Measurements from ENCODE around the gene TRAK2.

TRAK2 gene

GRCh38 chr2:201483342-201483741, 32.1 kb upstream of the TRAK2 start:
- no peaks in the 10 kb centered on the region for H3K27me3 ChIP-seq
- H3K4me3 ChIP-seq (ENCODE audit: low read depth in 1 of 2, low read length in 1 of 2), result no peak overlapping the region
- no peaks in the 10 kb centered on the region for H3K9me3 ChIP-seq
- TF ChIP-seq CTCF (IDR thresholded peaks at IDR 0.05), result no peak
- no peaks in the 10 kb centered on the region for H3K36me3 ChIP-seq
- no peak overlapping the region for H3K27ac ChIP-seq
- no peaks in the 10 kb centered on the region for H3K4me1 ChIP-seq (ENCODE audit: control insufficient read depth in 1 of 2, insufficient read depth in 1 of 2, low read depth in 1 of 2, low read length in 1 of 2)

GRCh38 chr2:201482543-201482942, 31.3 kb upstream of the TRAK2 start:
- no peaks in the 10 kb centered on the region for H3K27me3 ChIP-seq
- no peak for TF ChIP-seq CTCF (IDR thresholded peaks at IDR 0.05)
- H3K4me3 ChIP-seq (ENCODE audit: low read depth in 1 of 2, low read length in 1 of 2), result no peak overlapping the region
- H3K9me3 ChIP-seq, result no peaks in the 10 kb centered on the region
- no peak overlapping the region for H3K27ac ChIP-seq
- no peaks in the 10 kb centered on the region for H3K36me3 ChIP-seq
- H3K4me1 ChIP-seq (ENCODE audit: control insufficient read depth in 1 of 2, insufficient read depth in 1 of 2, low read depth in 1 of 2, low read length in 1 of 2), result no peaks in the 10 kb centered on the region

- no peak for TF ChIP-seq CTCF (IDR thresholded peaks at IDR 0.05)
- Histone ChIP-seq H3K4me3 (ENCODE audit: low read depth in 1 of 2, low read length in 1 of 2) (no peak overlapping the region), H3K9me3 (no peaks in the 10 kb centered on the region), H3K27ac (no peak overlapping the region), H3K4me1 (ENCODE audit: control insufficient read depth in 1 of 2, insufficient read depth in 1 of 2, low read depth in 1 of 2, low read length in 1 of 2) (no peaks in the 10 kb centered on the region), H3K27me3 (no peaks in the 10 kb centered on the region), H3K36me3 (peaks cover 9% of the 10 kb centered on the region)
Measured at GRCh38 chr2:201472411-201472810, 21.2 kb upstream of the TRAK2 start.

- H3K4me1 ChIP-seq (ENCODE audit: control insufficient read depth in 1 of 2, insufficient read depth in 1 of 2, low read depth in 1 of 2, low read length in 1 of 2), result no peaks in the 10 kb centered on the region
- H3K36me3 ChIP-seq, result peaks cover 9% of the 10 kb centered on the region
- TF ChIP-seq CTCF (IDR thresholded peaks at IDR 0.05), result no peak
- no peak overlapping the region for H3K4me3 ChIP-seq (ENCODE audit: low read depth in 1 of 2, low read length in 1 of 2)
- no peaks in the 10 kb centered on the region for H3K27me3 ChIP-seq
- no peak overlapping the region for H3K27ac ChIP-seq
- no peaks in the 10 kb centered on the region for H3K9me3 ChIP-seq
Measured at GRCh38 chr2:201471732-201472393, 20.6 kb upstream of the TRAK2 start.

- H3K4me3 ChIP-seq (ENCODE audit: low read depth in 1 of 2, low read length in 1 of 2), result no peak overlapping the region
- no peak for TF ChIP-seq CTCF (IDR thresholded peaks at IDR 0.05)
- peaks cover 9% of the 10 kb centered on the region for H3K36me3 ChIP-seq
- H3K27me3 ChIP-seq, result no peaks in the 10 kb centered on the region
- no peaks in the 10 kb centered on the region for H3K4me1 ChIP-seq (ENCODE audit: control insufficient read depth in 1 of 2, insufficient read depth in 1 of 2, low read depth in 1 of 2, low read length in 1 of 2)
- no peaks in the 10 kb centered on the region for H3K9me3 ChIP-seq
- no peak overlapping the region for H3K27ac ChIP-seq
Measured at GRCh38 chr2:201470821-201471731, 19.8 kb upstream of the TRAK2 start.
